Measurements from ENCODE around the gene KCNH2. TPM values are rescaled to one million over a fixed set of nuclear protein-coding genes. Genes with fewer than 3 reads are reported as not detected.

KCNH2 gene
- total and polyA plus RNA-seq, 2 of the 13 experiments (the other 11 are each of a cell fraction or from before 2014, with no cell fraction given) = 0.09 to 0.11 TPM

DNA sequence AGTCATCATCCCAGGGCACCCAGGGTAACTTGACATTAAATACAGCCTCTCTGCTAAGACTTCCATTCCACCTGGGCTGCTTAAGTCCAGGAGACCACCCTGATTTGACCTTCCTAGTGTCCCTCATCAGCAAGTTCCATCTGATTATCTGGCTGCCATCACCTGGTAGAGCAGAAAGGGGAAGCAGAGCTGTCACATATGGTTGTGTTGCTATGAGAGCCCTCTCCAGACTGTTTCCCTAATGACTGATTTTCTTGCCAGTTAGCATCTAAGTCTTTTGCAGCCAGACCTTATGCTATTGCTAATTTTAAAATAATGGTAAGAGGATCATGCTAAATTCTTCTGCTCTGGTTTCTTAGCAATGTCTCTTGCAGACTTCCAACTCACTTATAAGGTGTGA is 38.7 kb downstream of the KCNH2 start:
- TF ChIP-seq CEBPB (IDR thresholded peaks at IDR 0.05; ENCODE audit: borderline replicate concordance, low read depth, low read length) = no peak
- TF ChIP-seq ZBTB8A (CRISPR knock-in tag; IDR thresholded peaks at IDR 0.05; ENCODE audit: borderline replicate concordance, low read depth) = no peak
- TF ChIP-seq RXRB (CRISPR knock-in tag; IDR thresholded peaks at IDR 0.05; ENCODE audit: borderline replicate concordance) = no peak
- no peak for TF ChIP-seq SMAD3 (CRISPR knock-in tag; IDR thresholded peaks at IDR 0.05)
- TF ChIP-seq, protein P1, sequence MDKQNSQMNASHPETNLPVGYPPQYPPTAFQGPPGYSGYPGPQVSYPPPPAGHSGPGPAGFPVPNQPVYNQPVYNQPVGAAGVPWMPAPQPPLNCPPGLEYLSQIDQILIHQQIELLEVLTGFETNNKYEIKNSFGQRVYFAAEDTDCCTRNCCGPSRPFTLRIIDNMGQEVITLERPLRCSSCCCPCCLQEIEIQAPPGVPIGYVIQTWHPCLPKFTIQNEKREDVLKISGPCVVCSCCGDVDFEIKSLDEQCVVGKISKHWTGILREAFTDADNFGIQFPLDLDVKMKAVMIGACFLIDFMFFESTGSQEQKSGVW (CRISPR knock-in tag; IDR thresholded peaks at IDR 0.05; ENCODE audit: borderline replicate concordance) = no peak
- TF ChIP-seq, protein P2, sequence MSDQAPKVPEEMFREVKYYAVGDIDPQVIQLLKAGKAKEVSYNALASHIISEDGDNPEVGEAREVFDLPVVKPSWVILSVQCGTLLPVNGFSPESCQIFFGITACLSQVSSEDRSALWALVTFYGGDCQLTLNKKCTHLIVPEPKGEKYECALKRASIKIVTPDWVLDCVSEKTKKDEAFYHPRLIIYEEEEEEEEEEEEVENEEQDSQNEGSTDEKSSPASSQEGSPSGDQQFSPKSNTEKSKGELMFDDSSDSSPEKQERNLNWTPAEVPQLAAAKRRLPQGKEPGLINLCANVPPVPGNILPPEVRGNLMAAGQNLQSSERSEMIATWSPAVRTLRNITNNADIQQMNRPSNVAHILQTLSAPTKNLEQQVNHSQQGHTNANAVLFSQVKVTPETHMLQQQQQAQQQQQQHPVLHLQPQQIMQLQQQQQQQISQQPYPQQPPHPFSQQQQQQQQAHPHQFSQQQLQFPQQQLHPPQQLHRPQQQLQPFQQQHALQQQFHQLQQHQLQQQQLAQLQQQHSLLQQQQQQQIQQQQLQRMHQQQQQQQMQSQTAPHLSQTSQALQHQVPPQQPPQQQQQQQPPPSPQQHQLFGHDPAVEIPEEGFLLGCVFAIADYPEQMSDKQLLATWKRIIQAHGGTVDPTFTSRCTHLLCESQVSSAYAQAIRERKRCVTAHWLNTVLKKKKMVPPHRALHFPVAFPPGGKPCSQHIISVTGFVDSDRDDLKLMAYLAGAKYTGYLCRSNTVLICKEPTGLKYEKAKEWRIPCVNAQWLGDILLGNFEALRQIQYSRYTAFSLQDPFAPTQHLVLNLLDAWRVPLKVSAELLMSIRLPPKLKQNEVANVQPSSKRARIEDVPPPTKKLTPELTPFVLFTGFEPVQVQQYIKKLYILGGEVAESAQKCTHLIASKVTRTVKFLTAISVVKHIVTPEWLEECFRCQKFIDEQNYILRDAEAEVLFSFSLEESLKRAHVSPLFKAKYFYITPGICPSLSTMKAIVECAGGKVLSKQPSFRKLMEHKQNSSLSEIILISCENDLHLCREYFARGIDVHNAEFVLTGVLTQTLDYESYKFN (CRISPR knock-in tag; conservative IDR thresholded peaks at IDR 0.05) = no peak
- TF ChIP-seq, protein P3, sequence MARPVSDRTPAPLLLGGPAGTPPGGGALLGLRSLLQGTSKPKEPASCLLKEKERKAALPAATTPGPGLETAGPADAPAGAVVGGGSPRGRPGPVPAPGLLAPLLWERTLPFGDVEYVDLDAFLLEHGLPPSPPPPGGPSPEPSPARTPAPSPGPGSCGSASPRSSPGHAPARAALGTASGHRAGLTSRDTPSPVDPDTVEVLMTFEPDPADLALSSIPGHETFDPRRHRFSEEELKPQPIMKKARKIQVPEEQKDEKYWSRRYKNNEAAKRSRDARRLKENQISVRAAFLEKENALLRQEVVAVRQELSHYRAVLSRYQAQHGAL (CRISPR knock-in tag; IDR thresholded peaks at IDR 0.05; ENCODE audit: not compliant biosample characterization) = no peak
- TF ChIP-seq, protein P4, sequence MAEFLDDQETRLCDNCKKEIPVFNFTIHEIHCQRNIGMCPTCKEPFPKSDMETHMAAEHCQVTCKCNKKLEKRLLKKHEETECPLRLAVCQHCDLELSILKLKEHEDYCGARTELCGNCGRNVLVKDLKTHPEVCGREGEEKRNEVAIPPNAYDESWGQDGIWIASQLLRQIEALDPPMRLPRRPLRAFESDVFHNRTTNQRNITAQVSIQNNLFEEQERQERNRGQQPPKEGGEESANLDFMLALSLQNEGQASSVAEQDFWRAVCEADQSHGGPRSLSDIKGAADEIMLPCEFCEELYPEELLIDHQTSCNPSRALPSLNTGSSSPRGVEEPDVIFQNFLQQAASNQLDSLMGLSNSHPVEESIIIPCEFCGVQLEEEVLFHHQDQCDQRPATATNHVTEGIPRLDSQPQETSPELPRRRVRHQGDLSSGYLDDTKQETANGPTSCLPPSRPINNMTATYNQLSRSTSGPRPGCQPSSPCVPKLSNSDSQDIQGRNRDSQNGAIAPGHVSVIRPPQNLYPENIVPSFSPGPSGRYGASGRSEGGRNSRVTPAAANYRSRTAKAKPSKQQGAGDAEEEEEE (CRISPR knock-in tag; IDR thresholded peaks at IDR 0.05; ENCODE audit: borderline replicate concordance) = no peak
- no peak for TF ChIP-seq SALL1 (CRISPR knock-in tag; IDR thresholded peaks at IDR 0.05)
- no peak for TF ChIP-seq DNMT3B (CRISPR knock-in tag; conservative IDR thresholded peaks at IDR 0.05)
- TF ChIP-seq ZNF569 (CRISPR knock-in tag; IDR thresholded peaks at IDR 0.05; ENCODE audit: borderline replicate concordance) = no peak
- TF ChIP-seq DPF2 (CRISPR knock-in tag; IDR thresholded peaks at IDR 0.05; ENCODE audit: borderline replicate concordance, low read depth) = no peak
- no peaks in the 10 kb centered on the region for H3K36me3 ChIP-seq (replicated peaks in 1 of 2; ENCODE audit: control insufficient read depth in 1 of 2, insufficient read depth in 2 of 2, low read length in 2 of 2)
- no peak overlapping the region for H2AFZ ChIP-seq (ENCODE audit: low read length)
- no peak for DNase-seq (ENCODE audit: low spot score)
- no peaks in the 10 kb centered on the region for H3K9me3 ChIP-seq (ENCODE audit: low read length)
- H3K27ac ChIP-seq (ENCODE audit: extremely low read length, insufficient read depth, low read length) = no peak overlapping the region
- ChIA-PET CTCF (ENCODE audit: low intra/inter-chr PET ratio, low total read pairs) (no interaction called here), POLR2A (no interaction called here)
- H3K79me2 ChIP-seq (ENCODE audit: insufficient read depth, low read length) = no peaks in the 10 kb centered on the region
- H4K20me1 ChIP-seq (ENCODE audit: insufficient read depth, low read length) = no peaks in the 10 kb centered on the region
- H3K9ac ChIP-seq (ENCODE audit: insufficient read depth, low read depth, low read length) = no peak overlapping the region
- peaks cover 4 to 53% of the 10 kb centered on the region in 2 experiments; a peak in 4 of 5 replicates for H3K27me3 ChIP-seq (ENCODE audit: control insufficient read depth in 1 of 2, insufficient read depth in 2 of 2, low read length in 2 of 2)
- H3K4me1 ChIP-seq (ENCODE audit: insufficient read depth, low read length) = no peaks in the 10 kb centered on the region
- in situ Hi-C loops (cut with HindIII; ENCODE audit: extremely low pct_ligation_motif_present, low pct_unique_long_range_greater_than_20kb) (no loop called here), intact Hi-C loops (cut with micrococcal nuclease; ENCODE audit: unreplicated experiment) (no loop called here)
- no peak for ATAC-seq
- no peak overlapping the region for H3K4me2 ChIP-seq (ENCODE audit: low read depth, low read length)
- no TSS peak for BruUV-seq (replicated peaks)
- FAIRE-seq = no peak
- H3K4me3 ChIP-seq (replicated peaks in 1 of 3; ENCODE audit: insufficient read depth in 1 of 3, low read depth in 2 of 3, low read length in 3 of 3) = no peak overlapping the region

Data from HepG2 (cell line).